ENCODE results near the gene CAV2. TPM values are rescaled to one million over a fixed set of nuclear protein-coding genes. Genes with fewer than 3 reads are reported as not detected.

The CAV2 gene
- total and polyA plus RNA-seq, 9 of the 15 experiments (the other 6 are each of a cell fraction or from before 2014, with no cell fraction given): 16.1 to 137 (median 38.3) TPM

GRCh38 chr7:116499168-116500077 lies at the start of gene CAV2 (continued):
- TF ChIP-seq CBX3 (IDR thresholded peaks at IDR 0.05; ENCODE audit: borderline replicate concordance in 1 of 2, low read length in 2 of 2) (peak in 1 of 2 experiments; percentile 58; a peak in 1 of 3 replicates), ZBTB7A (IDR thresholded peaks at IDR 0.05; ENCODE audit: borderline replicate concordance, control insufficient read depth, low read depth, low read length) (peak; percentile 79; the same call in 1 of the 2 replicates), TEAD4 (IDR thresholded peaks at IDR 0.05; ENCODE audit: low read length) (peak; percentile 13; the same call in 1 of the 2 replicates), TEAD4 (CRISPR knock-in tag; IDR thresholded peaks at IDR 0.05; ENCODE audit: borderline replicate concordance) (no peak), TRIM24 (IDR thresholded peaks at IDR 0.05) (0 out of 4 replicates have a peak, but pooled peaks of 1 of the 2 experiments have one; percentile 8), ARID4B (CRISPR knock-in tag; IDR thresholded peaks at IDR 0.05) (peak; percentile 77; the same call in 1 of the 2 replicates), E2F4 (CRISPR knock-in tag; IDR thresholded peaks at IDR 0.05; ENCODE audit: low read depth) (0 out of 2 replicates have a peak, but pooled peaks have one; percentile 20), THRB (CRISPR knock-in tag; conservative IDR thresholded peaks at IDR 0.05) (no peak), ATF3 (IDR thresholded peaks at IDR 0.05) (no peak), ATF3 (CRISPR knock-in tag; conservative IDR thresholded peaks at IDR 0.05) (peak; percentile 46; the same call in 1 of the 2 replicates), SUPT5H (IDR thresholded peaks at IDR 0.05) (0 out of 2 replicates have a peak, but pooled peaks have one; percentile 39), KDM5B (IDR thresholded peaks at IDR 0.05; ENCODE audit: insufficient replicate concordance, low read depth, low read length) (peak; percentile 76), THAP12 (CRISPR knock-in tag; IDR thresholded peaks at IDR 0.05) (peak; percentile 77)

Data from K562 (cell line).